GM13977 (cell line): ENCODE data around the gene PCDHGB3.
A peak's percentile ranks its signal among the peaks of the same experiment; 100 is the strongest.
"Not testable (repeated sequence)": the region's sequence is repeated elsewhere in the genome, so short reads cannot be mapped to it uniquely, and the experiment has no call there.

Experiments
- DNase-seq: peaks from one replicate; pipeline ENCODE4 v3.0.0; 2012; ENCODE audit warnings: low spot score
- CTCF ChIP-seq: IDR thresholded peaks from 2 replicates; pipeline ENCODE4 v1.5.1; 2012; ENCODE audit warnings: mild to moderate bottlenecking, control low read depth; ENCODE audit not compliant: insufficient read depth; ENCODE audit errors: extremely low read depth, missing control alignments
- in situ Hi-C: fragments of 300-500 bp; cut with MboI; formaldehyde crosslinking; loops from one replicate; pipeline ENCODE4 v1.12.0; 2022; ENCODE audit warnings: low sequenced_read_pairs, low pct_unique_long_range_greater_than_20kb, mixed read lengths, inconsistent platforms; ENCODE audit not compliant: unreplicated experiment

The PCDHGB3 gene

GRCh38 chr5:141338538-141339306 is 31.3 kb upstream of the PCDHGB3 start, which contains the start of gene PCDHGA2:
Gene PCDHGA2 (plus strand): TSS chr5:141338760.
- in situ Hi-C loops = no loop called here
- no peak for DNase-seq
- peak; percentile 51 for TF ChIP-seq CTCF

- in situ Hi-C loops, DNase-seq: not testable (repeated sequence)
Measured at GRCh38 chr5:141340781-141341354, 29.2 kb upstream of the PCDHGB3 start.

- no peak for DNase-seq
- TF ChIP-seq CTCF = no peak
- in situ Hi-C loops = no loop called here
Measured at GRCh38 chr5:141342773-141343172, 27.3 kb upstream of the PCDHGB3 start.

- no peak for DNase-seq
- peak; percentile 35 for TF ChIP-seq CTCF
- in situ Hi-C loops = no loop called here
Measured at GRCh38 chr5:141343242-141343952, 26.6 kb upstream of the PCDHGB3 start, which contains the start of gene PCDHGA3. Gene PCDHGA3 (plus strand): TSS chr5:141343829. CDS start chr5:141344034, 205 bp downstream.

GRCh38 chr5:141343953-141344463 is 26.0 kb upstream of the PCDHGB3 start:
- in situ Hi-C loops = no loop called here
- TF ChIP-seq CTCF = no peak
- DNase-seq = no peak

- no peak for DNase-seq
- TF ChIP-seq CTCF = no peak
- in situ Hi-C loops = no loop called here
Measured at GRCh38 chr5:141345327-141345726, 24.7 kb upstream of the PCDHGB3 start.

- in situ Hi-C loops, DNase-seq: not testable (repeated sequence)
Measured at GRCh38 chr5:141346017-141346416, 24.0 kb upstream of the PCDHGB3 start.
